ENCODE results near the gene SPSB1. TPM values are rescaled to one million over a fixed set of nuclear protein-coding genes. Genes with fewer than 3 reads are reported as not detected.
A peak's percentile ranks its signal among the peaks of the same experiment; 100 is the strongest.

Gene SPSB1
- total RNA-seq, 6 experiments from 2014 or later, result 7.7 to 121 (median 37.0) TPM

- Histone ChIP-seq H3K4me1 (no peaks in the 10 kb centered on the region), H3K4me3 (no peak overlapping the region), H3K27me3 (no peaks in the 10 kb centered on the region), H3K9me3 (no peaks in the 10 kb centered on the region), H3K36me3 (no peaks in the 10 kb centered on the region), H3K27ac (no peak overlapping the region)
- peak in 1 of 3 donors; percentile 10 for DNase-seq
- ATAC-seq, result no peak
- intact Hi-C loops (cut with DNase I), result no loop called here
- 73% methylated on average over 5 of the region's 5 CpGs for WGBS (ENCODE audit: insufficient coverage, low coverage, low lambda C conversion rate, missing lambda C conversion rate)
- TF ChIP-seq POLR2A (IDR thresholded peaks at IDR 0.05), result no peak
- no peak for TF ChIP-seq CTCF (IDR thresholded peaks at IDR 0.05)
Observed at GRCh38 chr1:9278116-9278515, 14.6 kb upstream of the SPSB1 start.

DNA sequence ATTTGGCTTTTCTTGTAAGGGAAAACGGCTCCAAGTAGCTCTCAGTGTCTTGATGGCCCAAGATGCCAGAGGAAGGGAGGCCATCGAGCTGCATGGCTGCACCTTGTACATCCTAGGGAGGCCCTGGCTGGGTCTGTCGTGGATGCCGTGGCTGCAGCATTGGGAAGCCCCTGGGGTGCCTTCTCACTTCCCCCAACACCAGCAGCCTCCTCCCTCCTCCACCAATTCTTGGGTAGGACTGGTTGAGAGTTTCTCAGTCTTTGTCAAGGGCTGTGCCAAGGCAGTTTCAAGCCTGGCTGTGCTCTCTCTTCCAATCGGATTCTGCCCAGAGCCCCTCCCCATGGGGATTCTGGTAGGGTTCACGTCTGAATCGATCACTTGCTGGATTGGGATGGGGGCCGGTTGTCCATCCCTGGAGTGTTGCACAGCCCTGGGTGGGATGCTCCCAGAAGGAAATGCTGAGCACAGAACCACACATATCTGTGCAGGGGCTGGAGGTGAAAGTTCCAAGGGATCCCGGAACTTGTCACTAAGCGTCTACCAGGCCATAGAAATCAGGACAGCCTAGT is 14.0 kb upstream of the SPSB1 start:
- DNase-seq (peak in 1 of 3 donors; percentile 11), ATAC-seq (no peak)
- Histone ChIP-seq H3K9me3 (no peaks in the 10 kb centered on the region), H3K4me3 (no peak overlapping the region), H3K4me1 (no peaks in the 10 kb centered on the region), H3K36me3 (no peaks in the 10 kb centered on the region), H3K27me3 (no peaks in the 10 kb centered on the region), H3K27ac (no peak overlapping the region)
- TF ChIP-seq POLR2A (IDR thresholded peaks at IDR 0.05) (no peak), CTCF (IDR thresholded peaks at IDR 0.05) (no peak)
- 77% methylated on average over 7 of the region's 10 CpGs for WGBS (ENCODE audit: insufficient coverage, low coverage, low lambda C conversion rate, missing lambda C conversion rate)
- intact Hi-C loops (cut with DNase I), result no loop called here

- no peak for ATAC-seq
- TF ChIP-seq POLR2A (IDR thresholded peaks at IDR 0.05) (no peak), CTCF (IDR thresholded peaks at IDR 0.05) (no peak)
- Histone ChIP-seq H3K4me3 (no peak overlapping the region), H3K4me1 (no peaks in the 10 kb centered on the region), H3K27ac (no peak overlapping the region), H3K36me3 (no peaks in the 10 kb centered on the region), H3K9me3 (no peaks in the 10 kb centered on the region), H3K27me3 (no peaks in the 10 kb centered on the region)
- intact Hi-C loops (cut with DNase I), result no loop called here
- WGBS (ENCODE audit: insufficient coverage, low coverage, low lambda C conversion rate, missing lambda C conversion rate), result 61% methylated on average over 17 of the region's 23 CpGs
- DNase-seq, result peak in 2 of 3 donors; percentile 24 to 52
Observed at GRCh38 chr1:9279172-9279840, 13.4 kb upstream of the SPSB1 start.

- ATAC-seq (peak in 2 of 4 donors; percentile 10 to 48), DNase-seq (peak in 2 of 3 donors; percentile 47 to 49)
- Histone ChIP-seq H3K36me3 (no peaks in the 10 kb centered on the region), H3K4me3 (no peak overlapping the region), H3K27ac (no peak overlapping the region), H3K4me1 (no peaks in the 10 kb centered on the region), H3K9me3 (no peaks in the 10 kb centered on the region), H3K27me3 (no peaks in the 10 kb centered on the region)
- intact Hi-C loops (cut with DNase I), result loop anchor here in 1 of 2 donors (10.0 kb wide), 1 partner anchor 195 kb away; no protein-coding TSS in a partner anchor
- 16% methylated on average over 23 of the region's 36 CpGs for WGBS (ENCODE audit: insufficient coverage, low coverage, low lambda C conversion rate, missing lambda C conversion rate)
- TF ChIP-seq CTCF (IDR thresholded peaks at IDR 0.05) (no peak), POLR2A (IDR thresholded peaks at IDR 0.05) (no peak)
Observed at GRCh38 chr1:9280015-9280860, 12.5 kb upstream of the SPSB1 start.

All from right lobe of liver (tissue), 6 donors.